Measurements from ENCODE around the gene FZD7.

Gene FZD7

GRCh38 chr2:201990069-201990468 is 43.6 kb upstream of the FZD7 start:
- no peak overlapping the region for H3K4me3 ChIP-seq (replicated peaks in 1 of 2; ENCODE audit: low read depth in 2 of 2, low read length in 2 of 2)
- no peak for TF ChIP-seq CTCF (IDR thresholded peaks at IDR 0.05; ENCODE audit: low read depth, low read length)
- no peak for DNase-seq (ENCODE audit: low read depth in 2 of 2)

GRCh38 chr2:201992960-201993359 is 40.7 kb upstream of the FZD7 start:
- no peak for DNase-seq (ENCODE audit: low read depth in 2 of 2)
- TF ChIP-seq CTCF (IDR thresholded peaks at IDR 0.05; ENCODE audit: low read depth, low read length): no peak
- H3K4me3 ChIP-seq (replicated peaks in 1 of 2; ENCODE audit: low read depth in 2 of 2, low read length in 2 of 2): no peak overlapping the region

- H3K4me3 ChIP-seq (replicated peaks in 1 of 2; ENCODE audit: low read depth in 2 of 2, low read length in 2 of 2): no peak overlapping the region
- DNase-seq (ENCODE audit: low read depth in 2 of 2): no peak
- TF ChIP-seq CTCF (IDR thresholded peaks at IDR 0.05; ENCODE audit: low read depth, low read length): no peak
Observed at GRCh38 chr2:201994973-201995638, 38.5 kb upstream of the FZD7 start.

- no peak for TF ChIP-seq CTCF (IDR thresholded peaks at IDR 0.05; ENCODE audit: low read depth, low read length)
- no peak for DNase-seq (ENCODE audit: low read depth in 2 of 2)
- H3K4me3 ChIP-seq (replicated peaks in 1 of 2; ENCODE audit: low read depth in 2 of 2, low read length in 2 of 2): no peak overlapping the region
Observed at GRCh38 chr2:201996006-201996405, 37.6 kb upstream of the FZD7 start.

- TF ChIP-seq CTCF (IDR thresholded peaks at IDR 0.05; ENCODE audit: low read depth, low read length): no peak
- no peak overlapping the region for H3K4me3 ChIP-seq (replicated peaks in 1 of 2; ENCODE audit: low read depth in 2 of 2, low read length in 2 of 2)
- DNase-seq (ENCODE audit: low read depth in 2 of 2): no peak
Observed at GRCh38 chr2:201996679-201997314, 36.9 kb upstream of the FZD7 start.

GRCh38 chr2:201999279-201999678 is 34.4 kb upstream of the FZD7 start:
- peak in 1 of 2 donors; percentile 19 for DNase-seq (ENCODE audit: low read depth in 2 of 2)
- no peak for TF ChIP-seq CTCF (IDR thresholded peaks at IDR 0.05; ENCODE audit: low read depth, low read length)
- no peak overlapping the region for H3K4me3 ChIP-seq (replicated peaks in 1 of 2; ENCODE audit: low read depth in 2 of 2, low read length in 2 of 2)
